ENCODE data around the gene SRD5A3. TPM values are rescaled to one million over a fixed set of nuclear protein-coding genes. Genes with fewer than 3 reads are reported as not detected.

The SRD5A3 gene
- total and polyA plus RNA-seq, 7 experiments from 2014 or later: 1.9 to 10.6 (median 5.0) TPM

DNA sequence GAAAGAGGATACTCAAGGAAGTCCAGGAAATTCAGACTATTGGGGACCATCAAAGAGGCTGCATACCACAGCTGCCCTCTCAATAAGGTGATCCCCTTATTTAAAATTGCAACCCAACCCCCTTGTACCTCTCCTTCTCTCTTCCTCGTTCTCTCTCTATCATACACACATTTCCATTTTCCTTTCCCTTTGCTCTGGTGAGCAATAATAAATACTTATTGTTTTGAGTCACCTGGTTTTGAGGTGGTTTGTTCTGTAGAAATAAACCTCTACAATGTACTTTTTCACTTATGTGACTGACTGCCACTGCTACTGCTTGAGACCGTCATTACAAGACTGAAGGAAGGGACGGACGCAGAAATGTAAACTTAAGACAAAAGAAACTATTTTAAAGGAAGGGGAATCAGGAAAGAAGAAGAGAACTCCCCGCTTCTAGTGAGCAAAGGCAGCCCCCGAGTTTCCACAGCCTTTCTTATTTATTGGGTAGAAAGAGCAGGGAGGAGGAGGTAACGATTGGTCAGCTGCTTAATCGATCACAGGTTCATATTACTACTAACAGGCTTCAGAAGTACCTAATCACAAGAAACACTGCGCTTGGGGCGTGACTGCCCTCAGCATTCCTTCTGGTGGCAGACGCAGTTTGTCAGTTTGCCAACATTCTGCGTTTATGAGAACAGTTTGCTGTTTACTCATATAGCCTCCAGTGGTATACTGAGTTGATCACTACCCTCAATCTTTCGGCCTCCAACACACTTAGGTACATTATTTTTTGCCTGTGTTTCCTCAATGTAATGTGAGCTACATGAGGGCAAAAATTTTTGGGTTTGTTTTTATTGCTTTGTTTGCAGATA is 32.8 kb downstream of the SRD5A3 start:
- Histone ChIP-seq H3K4me3 (ENCODE audit: low read length) (no peak overlapping the region), H3K27ac (ENCODE audit: low read depth, low read length) (no peak overlapping the region), H3K27me3 (ENCODE audit: control insufficient read depth in 2 of 2, insufficient read depth in 2 of 2, low read length in 2 of 2) (no peaks in the 10 kb centered on the region), H3K4me1 (ENCODE audit: control insufficient read depth in 2 of 2, insufficient read depth in 2 of 2, low read length in 2 of 2) (no peaks in the 10 kb centered on the region), H3K9me3 (ENCODE audit: control insufficient read depth in 2 of 3, low read length in 3 of 3) (no peaks in the 10 kb centered on the region), H3K36me3 (ENCODE audit: control insufficient read depth in 2 of 3, insufficient read depth in 3 of 3, low read length in 3 of 3) (no peaks in the 10 kb centered on the region)
- ChIA-PET CTCF (no interaction called here), POLR2A (no interaction called here)
- intact Hi-C loops (cut with micrococcal nuclease): no loop called here
- Mint-ChIP-seq H3K27me3 (peaks cover 0 to 4% (median 0%) of the 10 kb centered on the region in 5 donors), H3K4me3 (no peak overlapping the region), H3K36me3 (no peaks in the 10 kb centered on the region), H3K9me3 (peaks cover 0 to 1% (median 0%) of the 10 kb centered on the region in 11 donors), H3K27ac (no peak overlapping the region), H3K4me1 (peaks cover 0 to 2% (median 0%) of the 10 kb centered on the region in 7 donors)
- ATAC-seq: no peak
- DNase-seq: no peak

DNA sequence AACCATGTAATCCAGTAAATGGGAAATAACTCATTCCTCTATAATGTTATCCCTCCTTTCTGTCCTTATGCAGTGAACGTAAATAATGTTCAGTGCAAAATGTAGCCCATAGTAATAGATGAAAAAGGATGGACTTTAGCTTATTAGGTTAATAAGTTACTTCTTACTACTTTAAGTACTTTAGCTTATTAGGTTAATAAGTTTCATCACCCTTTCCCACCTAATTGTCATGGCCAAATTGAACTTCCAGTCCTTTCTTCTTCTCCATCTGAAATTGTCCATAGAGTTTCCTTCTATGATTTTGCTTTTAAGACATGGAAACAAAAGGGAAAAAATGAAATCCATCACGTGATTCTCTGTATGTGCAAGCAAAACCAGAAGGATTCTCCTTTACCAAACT is 34.5 kb downstream of the SRD5A3 start:
- peaks cover 0 to 4% (median 0%) of the 10 kb centered on the region in 5 donors for H3K27me3 Mint-ChIP-seq
- Histone ChIP-seq H3K27me3 (ENCODE audit: control insufficient read depth in 2 of 2, insufficient read depth in 2 of 2, low read length in 2 of 2) (no peaks in the 10 kb centered on the region), H3K27ac (ENCODE audit: low read depth, low read length) (no peak overlapping the region), H3K9me3 (ENCODE audit: control insufficient read depth in 2 of 3, low read length in 3 of 3) (no peaks in the 10 kb centered on the region), H3K4me1 (ENCODE audit: control insufficient read depth in 2 of 2, insufficient read depth in 2 of 2, low read length in 2 of 2) (no peaks in the 10 kb centered on the region), H3K4me3 (ENCODE audit: low read length) (no peak overlapping the region), H3K36me3 (ENCODE audit: control insufficient read depth in 2 of 3, insufficient read depth in 3 of 3, low read length in 3 of 3) (no peaks in the 10 kb centered on the region)
- CTCF ChIA-PET: no interaction called here
- H3K36me3 Mint-ChIP-seq: no peaks in the 10 kb centered on the region
- POLR2A ChIA-PET: no interaction called here
- intact Hi-C loops (cut with micrococcal nuclease): no loop called here
- peaks cover 0 to 1% (median 0%) of the 10 kb centered on the region in 11 donors for H3K9me3 Mint-ChIP-seq
- ATAC-seq (no peak), DNase-seq (no peak)
- H3K4me1 Mint-ChIP-seq: peaks cover 0 to 4% (median 0%) of the 10 kb centered on the region in 7 donors
- H3K4me3 Mint-ChIP-seq: no peak overlapping the region
- no peak overlapping the region for H3K27ac Mint-ChIP-seq

GRCh38 chr4:55381502-55381901 is 35.5 kb downstream of the SRD5A3 start:
- Mint-ChIP-seq H3K4me1 (peaks cover 0 to 9% (median 0%) of the 10 kb centered on the region in 7 donors), H3K27me3 (peaks cover 0 to 4% (median 0%) of the 10 kb centered on the region in 5 donors), H3K27ac (no peak overlapping the region), H3K9me3 (peaks cover 0 to 1% (median 0%) of the 10 kb centered on the region in 11 donors), H3K36me3 (no peaks in the 10 kb centered on the region), H3K4me3 (no peak overlapping the region)
- H3K4me1 ChIP-seq (ENCODE audit: control insufficient read depth in 2 of 2, insufficient read depth in 2 of 2, low read length in 2 of 2): no peaks in the 10 kb centered on the region
- H3K36me3 ChIP-seq (ENCODE audit: control insufficient read depth in 2 of 3, insufficient read depth in 3 of 3, low read length in 3 of 3): no peaks in the 10 kb centered on the region
- ChIA-PET POLR2A (no interaction called here), CTCF (no interaction called here)
- no peak overlapping the region for H3K4me3 ChIP-seq (ENCODE audit: low read length)
- H3K9me3 ChIP-seq (ENCODE audit: control insufficient read depth in 2 of 3, low read length in 3 of 3): no peaks in the 10 kb centered on the region
- H3K27ac ChIP-seq (ENCODE audit: low read depth, low read length): no peak overlapping the region
- DNase-seq (no peak), ATAC-seq (no peak)
- intact Hi-C loops (cut with micrococcal nuclease): no loop called here
- no peaks in the 10 kb centered on the region for H3K27me3 ChIP-seq (ENCODE audit: control insufficient read depth in 2 of 2, insufficient read depth in 2 of 2, low read length in 2 of 2)

DNA sequence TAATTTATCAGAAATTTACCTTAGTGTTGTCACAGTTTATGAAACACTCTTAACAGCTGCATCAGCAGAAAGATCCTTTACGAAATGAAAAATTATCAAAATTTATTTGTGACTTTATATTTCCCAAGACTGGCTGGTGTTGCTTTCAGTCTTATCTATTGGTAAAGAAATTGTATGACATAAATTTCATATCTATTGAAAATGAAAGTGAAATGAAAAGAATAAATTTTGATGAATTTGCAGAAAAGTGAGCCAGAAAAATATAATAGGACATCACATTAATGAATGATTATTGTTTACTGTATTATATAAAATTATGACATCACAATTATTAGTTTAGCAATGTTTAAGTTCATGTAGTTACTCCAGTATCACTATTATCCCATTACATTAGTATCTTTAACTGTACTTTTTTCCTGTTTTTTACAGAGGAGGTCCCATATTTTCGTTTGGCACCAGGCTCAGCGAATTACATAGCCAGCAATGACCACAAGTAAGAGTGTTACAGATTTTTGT is 36.5 kb downstream of the SRD5A3 start:
- Histone ChIP-seq H3K4me1 (ENCODE audit: control insufficient read depth in 2 of 2, insufficient read depth in 2 of 2, low read length in 2 of 2) (no peaks in the 10 kb centered on the region), H3K27ac (ENCODE audit: low read depth, low read length) (no peak overlapping the region), H3K36me3 (ENCODE audit: control insufficient read depth in 2 of 3, insufficient read depth in 3 of 3, low read length in 3 of 3) (no peaks in the 10 kb centered on the region), H3K27me3 (ENCODE audit: control insufficient read depth in 2 of 2, insufficient read depth in 2 of 2, low read length in 2 of 2) (no peaks in the 10 kb centered on the region), H3K9me3 (ENCODE audit: control insufficient read depth in 2 of 3, low read length in 3 of 3) (no peaks in the 10 kb centered on the region), H3K4me3 (ENCODE audit: low read length) (no peak overlapping the region)
- ChIA-PET CTCF (no interaction called here), POLR2A (no interaction called here)
- Mint-ChIP-seq H3K36me3 (no peaks in the 10 kb centered on the region), H3K9me3 (peaks cover 0 to 1% (median 0%) of the 10 kb centered on the region in 11 donors), H3K27me3 (peaks cover 0 to 4% (median 0%) of the 10 kb centered on the region in 5 donors), H3K4me1 (peaks cover 0 to 9% (median 0%) of the 10 kb centered on the region in 7 donors), H3K27ac (no peak overlapping the region), H3K4me3 (no peak overlapping the region)
- intact Hi-C loops (cut with micrococcal nuclease): no loop called here
- DNase-seq (no peak), ATAC-seq (no peak)

GRCh38 chr4:55385201-55385649 is 39.2 kb downstream of the SRD5A3 start:
- Histone ChIP-seq H3K27me3 (ENCODE audit: control insufficient read depth in 2 of 2, insufficient read depth in 2 of 2, low read length in 2 of 2) (no peaks in the 10 kb centered on the region), H3K36me3 (ENCODE audit: control insufficient read depth in 2 of 3, insufficient read depth in 3 of 3, low read length in 3 of 3) (no peaks in the 10 kb centered on the region), H3K9me3 (ENCODE audit: control insufficient read depth in 2 of 3, low read length in 3 of 3) (no peaks in the 10 kb centered on the region), H3K4me3 (ENCODE audit: low read length) (no peak overlapping the region), H3K27ac (ENCODE audit: low read depth, low read length) (no peak overlapping the region), H3K4me1 (ENCODE audit: control insufficient read depth in 2 of 2, insufficient read depth in 2 of 2, low read length in 2 of 2) (no peaks in the 10 kb centered on the region)
- no peak overlapping the region for H3K4me3 Mint-ChIP-seq
- intact Hi-C loops (cut with micrococcal nuclease): no loop called here
- CTCF ChIA-PET: no interaction called here
- POLR2A ChIA-PET: interaction anchor here (1.4 kb wide), 1 partner anchor 10 kb away, joined by 3 read pairs; no protein-coding TSS in a partner anchor
- no peaks in the 10 kb centered on the region for H3K9me3 Mint-ChIP-seq
- H3K27ac Mint-ChIP-seq: peak overlapping the region in 1 of 9 donors; percentile 5
- H3K4me1 Mint-ChIP-seq: peaks cover 0 to 9% (median 0%) of the 10 kb centered on the region in 7 donors
- DNase-seq: no peak
- ATAC-seq: no peak
- H3K36me3 Mint-ChIP-seq: no peaks in the 10 kb centered on the region
- H3K27me3 Mint-ChIP-seq: peaks cover 0 to 6% (median 0%) of the 10 kb centered on the region in 5 donors

GRCh38 chr4:55386073-55386472 is 40.0 kb downstream of the SRD5A3 start:
- intact Hi-C loops (cut with micrococcal nuclease): no loop called here
- no peak for ATAC-seq
- H3K27ac Mint-ChIP-seq: no peak overlapping the region
- Histone ChIP-seq H3K27me3 (ENCODE audit: control insufficient read depth in 2 of 2, insufficient read depth in 2 of 2, low read length in 2 of 2) (no peaks in the 10 kb centered on the region), H3K4me1 (ENCODE audit: control insufficient read depth in 2 of 2, insufficient read depth in 2 of 2, low read length in 2 of 2) (no peaks in the 10 kb centered on the region), H3K9me3 (ENCODE audit: control insufficient read depth in 2 of 3, low read length in 3 of 3) (no peaks in the 10 kb centered on the region), H3K4me3 (ENCODE audit: low read length) (no peak overlapping the region), H3K36me3 (ENCODE audit: control insufficient read depth in 2 of 3, insufficient read depth in 3 of 3, low read length in 3 of 3) (no peaks in the 10 kb centered on the region), H3K27ac (ENCODE audit: low read depth, low read length) (no peak overlapping the region)
- H3K4me1 Mint-ChIP-seq: peaks cover 0 to 9% (median 0%) of the 10 kb centered on the region in 7 donors
- no peak for DNase-seq
- ChIA-PET CTCF (no interaction called here), POLR2A (interaction anchor here (1.4 kb wide), 1 partner anchor 9 kb away, joined by 3 read pairs; no protein-coding TSS in a partner anchor)
- no peak overlapping the region for H3K4me3 Mint-ChIP-seq
- no peaks in the 10 kb centered on the region for H3K36me3 Mint-ChIP-seq
- H3K27me3 Mint-ChIP-seq: peaks cover 0 to 6% (median 0%) of the 10 kb centered on the region in 5 donors
- H3K9me3 Mint-ChIP-seq: no peaks in the 10 kb centered on the region
